Type B pancreatic cell (in vitro differentiated cells): ENCODE results near the gene RAB26. TPM values are rescaled to one million over a fixed set of nuclear protein-coding genes. Genes with fewer than 3 reads are reported as not detected.

Experiments
- DNase-seq: peaks from one replicate; pipeline ENCODE4 v3.0.0; 2021; ENCODE audit warnings: mixed read lengths; ENCODE audit not compliant: unreplicated experiment; ENCODE audit errors: extremely low spot score
- H3K27ac Mint-ChIP-seq: 2 replicates; pipeline ENCODE4 v1.8.0; 2021; ENCODE audit warnings: mild to moderate bottlenecking, mixed read lengths
- H3K27me3 Mint-ChIP-seq: 2 replicates; pipeline ENCODE4 v1.8.0; 2021; ENCODE audit warnings: mixed read lengths
- H3K36me3 Mint-ChIP-seq: 2 replicates; pipeline ENCODE4 v1.8.0; 2021; ENCODE audit warnings: mixed read lengths
- H3K4me1 Mint-ChIP-seq: one replicate; pipeline ENCODE4 v1.8.0; 2021; ENCODE audit warnings: mixed read lengths; ENCODE audit not compliant: unreplicated experiment
- H3K4me3 Mint-ChIP-seq: 2 replicates; pipeline ENCODE4 v1.8.0; 2021; ENCODE audit warnings: mild to moderate bottlenecking, mixed read lengths
- H3K9me3 Mint-ChIP-seq: 2 replicates; pipeline ENCODE4 v1.8.0; 2021; ENCODE audit warnings: mixed read lengths
- total RNA-seq: library from RNA; stranded (reverse); gene quantifications from 2 replicates; pipeline ENCODE4 v1.2.1, GENCODE V29; 2021; ENCODE audit warnings: low replicate concordance
- TF ChIP-seq, protein P1 (sequence below): fragments of 200-600 bp; sonication (generic); conservative IDR thresholded peaks from 2 replicates; pipeline ENCODE4 v1.5.0; 2021; ENCODE audit warnings: antibody characterized with exemption, mild to moderate bottlenecking

Gene RAB26
- total RNA-seq, 1 donor from 2014 or later, result 7.4 TPM

GRCh38 chr16:2145843-2146242, 2.6 kb upstream of the RAB26 start:
- TF ChIP-seq, protein P1, sequence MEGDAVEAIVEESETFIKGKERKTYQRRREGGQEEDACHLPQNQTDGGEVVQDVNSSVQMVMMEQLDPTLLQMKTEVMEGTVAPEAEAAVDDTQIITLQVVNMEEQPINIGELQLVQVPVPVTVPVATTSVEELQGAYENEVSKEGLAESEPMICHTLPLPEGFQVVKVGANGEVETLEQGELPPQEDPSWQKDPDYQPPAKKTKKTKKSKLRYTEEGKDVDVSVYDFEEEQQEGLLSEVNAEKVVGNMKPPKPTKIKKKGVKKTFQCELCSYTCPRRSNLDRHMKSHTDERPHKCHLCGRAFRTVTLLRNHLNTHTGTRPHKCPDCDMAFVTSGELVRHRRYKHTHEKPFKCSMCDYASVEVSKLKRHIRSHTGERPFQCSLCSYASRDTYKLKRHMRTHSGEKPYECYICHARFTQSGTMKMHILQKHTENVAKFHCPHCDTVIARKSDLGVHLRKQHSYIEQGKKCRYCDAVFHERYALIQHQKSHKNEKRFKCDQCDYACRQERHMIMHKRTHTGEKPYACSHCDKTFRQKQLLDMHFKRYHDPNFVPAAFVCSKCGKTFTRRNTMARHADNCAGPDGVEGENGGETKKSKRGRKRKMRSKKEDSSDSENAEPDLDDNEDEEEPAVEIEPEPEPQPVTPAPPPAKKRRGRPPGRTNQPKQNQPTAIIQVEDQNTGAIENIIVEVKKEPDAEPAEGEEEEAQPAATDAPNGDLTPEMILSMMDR, result no peak
- H3K4me1 Mint-ChIP-seq, result peaks cover 5% of the 10 kb centered on the region

GRCh38 chr16:2147378-2147777, 1.0 kb upstream of the RAB26 start:
- Mint-ChIP-seq H3K4me3 (peak overlapping the region; percentile 55), H3K4me1 (peaks cover 11% of the 10 kb centered on the region), H3K9me3 (no peaks in the 10 kb centered on the region), H3K27ac (no peak overlapping the region), H3K27me3 (no peaks in the 10 kb centered on the region), H3K36me3 (no peaks in the 10 kb centered on the region)
- TF ChIP-seq, protein P1, result no peak
- no peak for DNase-seq

More at GRCh38 chr16:2145843-2146242, 2.6 kb upstream of the RAB26 start:
- no peak for DNase-seq
- Mint-ChIP-seq H3K36me3 (no peaks in the 10 kb centered on the region), H3K9me3 (no peaks in the 10 kb centered on the region), H3K27ac (peak overlapping the region; percentile 13), H3K27me3 (no peaks in the 10 kb centered on the region), H3K4me3 (no peak overlapping the region)

DNA sequence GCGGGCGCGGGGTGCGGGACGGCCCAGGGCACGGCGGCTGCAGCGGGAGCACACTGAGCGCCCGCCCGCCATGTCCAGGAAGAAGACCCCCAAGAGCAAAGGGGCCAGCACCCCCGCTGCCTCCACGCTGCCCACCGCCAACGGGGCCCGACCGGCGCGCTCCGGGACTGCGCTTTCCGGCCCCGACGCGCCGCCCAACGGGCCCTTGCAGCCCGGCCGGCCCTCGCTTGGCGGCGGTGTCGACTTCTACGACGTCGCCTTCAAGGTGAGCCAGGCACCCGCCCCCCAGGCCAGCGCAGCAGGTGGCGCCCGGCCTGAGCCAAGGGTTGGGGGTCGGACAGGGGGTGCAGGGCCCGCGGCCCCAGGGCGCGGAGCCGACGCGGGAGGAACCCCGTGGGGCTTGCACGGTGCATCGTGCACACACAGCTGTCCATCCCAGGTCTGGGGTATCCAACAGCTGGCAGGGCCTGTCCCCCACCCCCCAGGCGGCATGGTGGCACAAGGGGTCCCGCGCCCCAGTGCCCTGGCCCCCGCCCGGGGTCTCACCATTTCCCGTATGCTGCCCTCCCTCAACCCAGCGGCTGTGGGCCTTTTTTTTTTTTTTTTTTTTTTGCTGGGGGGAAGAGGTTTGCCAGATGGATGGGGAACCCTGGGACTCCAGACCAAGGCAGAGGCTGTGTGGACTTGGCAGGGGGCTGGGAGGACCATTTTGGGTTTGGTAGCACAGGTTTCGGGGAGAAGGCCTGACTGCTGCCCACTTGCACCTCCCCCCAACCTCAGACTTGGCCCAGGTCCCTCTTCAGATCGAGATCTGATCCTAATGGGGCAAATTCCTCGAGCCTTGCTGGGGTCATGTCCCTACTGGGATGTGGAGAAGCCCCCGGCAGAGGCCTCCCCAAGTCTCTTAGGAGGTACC, 547 bp downstream of the RAB26 start:
- TF ChIP-seq, protein P1, result peak; percentile 21
- H3K27me3 Mint-ChIP-seq, result no peaks in the 10 kb centered on the region
- H3K9me3 Mint-ChIP-seq, result no peaks in the 10 kb centered on the region
- DNase-seq, result no peak
- peaks cover 15% of the 10 kb centered on the region for H3K4me1 Mint-ChIP-seq
- no peak overlapping the region for H3K27ac Mint-ChIP-seq
- H3K4me3 Mint-ChIP-seq, result peak overlapping the region; percentile 65
- no peaks in the 10 kb centered on the region for H3K36me3 Mint-ChIP-seq

GRCh38 chr16:2149630-2150417, 1.4 kb downstream of the RAB26 start:
- Mint-ChIP-seq H3K27ac (peak overlapping the region; percentile 36), H3K4me3 (peak overlapping the region; percentile 77), H3K9me3 (no peaks in the 10 kb centered on the region), H3K27me3 (no peaks in the 10 kb centered on the region), H3K36me3 (no peaks in the 10 kb centered on the region), H3K4me1 (peaks cover 15% of the 10 kb centered on the region)
- TF ChIP-seq, protein P1, result no peak
- no peak for DNase-seq

DNA sequence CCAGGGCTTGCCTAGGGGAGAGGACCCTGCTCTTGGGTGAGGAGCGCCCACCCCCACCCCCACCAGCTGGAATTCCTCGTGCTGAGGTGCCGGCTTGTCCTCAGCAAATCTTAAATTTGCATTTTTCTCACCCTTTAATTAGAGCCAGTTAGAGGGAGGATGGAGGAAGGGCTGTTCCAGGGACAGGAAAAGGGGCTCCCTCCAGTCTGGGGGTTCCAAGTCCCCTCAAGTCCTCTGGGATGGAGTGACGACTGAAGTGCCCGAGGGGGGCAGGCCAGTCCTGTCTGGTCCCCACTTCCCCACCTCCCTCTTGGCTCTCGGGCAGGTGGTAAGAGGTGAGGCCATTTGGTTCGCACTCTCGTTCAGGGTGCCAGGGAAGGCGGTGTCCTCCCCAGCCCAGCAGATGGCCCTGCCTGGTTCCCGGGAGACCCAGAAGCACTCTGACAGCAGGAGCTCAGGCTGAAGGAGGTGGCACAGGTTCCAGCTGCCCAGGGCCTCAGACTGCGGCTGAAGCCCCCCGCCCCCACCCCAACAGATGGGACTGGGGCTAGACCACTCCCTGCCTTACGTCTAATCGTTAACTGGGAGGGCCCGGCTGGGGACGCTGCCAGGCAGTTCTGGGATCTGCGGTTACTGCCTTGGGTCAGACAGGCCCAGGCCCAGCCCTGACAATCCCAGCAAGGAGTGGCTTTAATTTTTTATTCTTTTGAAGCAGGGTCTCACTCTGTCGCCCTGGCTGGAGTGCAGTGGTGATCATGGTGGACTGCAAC, 2.2 kb downstream of the RAB26 start:
- Mint-ChIP-seq H3K36me3 (peaks cover 4% of the 10 kb centered on the region), H3K4me1 (peaks cover 15% of the 10 kb centered on the region), H3K27ac (peak overlapping the region; percentile 68), H3K9me3 (no peaks in the 10 kb centered on the region), H3K27me3 (peaks cover 3% of the 10 kb centered on the region), H3K4me3 (peak overlapping the region; percentile 78)
- DNase-seq, result no peak
- TF ChIP-seq, protein P1, result no peak
